ENCODE results near the gene AJAP1. TPM values are rescaled to one million over a fixed set of nuclear protein-coding genes. Genes with fewer than 3 reads are reported as not detected.

AJAP1 gene
- total RNA-seq, 1 donor from 2014 or later, result 0.35 TPM

GRCh38 chr1:4654764-4655673 is 610 bp downstream of the AJAP1 start:
- Mint-ChIP-seq H3K9me3 (ENCODE audit: unreplicated experiment) (no peaks in the 10 kb centered on the region), H3K27me3 (ENCODE audit: unreplicated experiment) (peaks cover 24% of the 10 kb centered on the region), H3K4me3 (ENCODE audit: unreplicated experiment) (no peak overlapping the region)

GRCh38 chr1:4655674-4656532 is 1.5 kb downstream of the AJAP1 start:
- no peak for DNase-seq (ENCODE audit: extremely low spot score, unreplicated experiment)
- peaks cover 24% of the 10 kb centered on the region for H3K27me3 Mint-ChIP-seq (ENCODE audit: unreplicated experiment)
- no peaks in the 10 kb centered on the region for H3K4me1 Mint-ChIP-seq (ENCODE audit: unreplicated experiment)
- no peaks in the 10 kb centered on the region for H3K9me3 Mint-ChIP-seq (ENCODE audit: unreplicated experiment)
- TF ChIP-seq, protein P1, sequence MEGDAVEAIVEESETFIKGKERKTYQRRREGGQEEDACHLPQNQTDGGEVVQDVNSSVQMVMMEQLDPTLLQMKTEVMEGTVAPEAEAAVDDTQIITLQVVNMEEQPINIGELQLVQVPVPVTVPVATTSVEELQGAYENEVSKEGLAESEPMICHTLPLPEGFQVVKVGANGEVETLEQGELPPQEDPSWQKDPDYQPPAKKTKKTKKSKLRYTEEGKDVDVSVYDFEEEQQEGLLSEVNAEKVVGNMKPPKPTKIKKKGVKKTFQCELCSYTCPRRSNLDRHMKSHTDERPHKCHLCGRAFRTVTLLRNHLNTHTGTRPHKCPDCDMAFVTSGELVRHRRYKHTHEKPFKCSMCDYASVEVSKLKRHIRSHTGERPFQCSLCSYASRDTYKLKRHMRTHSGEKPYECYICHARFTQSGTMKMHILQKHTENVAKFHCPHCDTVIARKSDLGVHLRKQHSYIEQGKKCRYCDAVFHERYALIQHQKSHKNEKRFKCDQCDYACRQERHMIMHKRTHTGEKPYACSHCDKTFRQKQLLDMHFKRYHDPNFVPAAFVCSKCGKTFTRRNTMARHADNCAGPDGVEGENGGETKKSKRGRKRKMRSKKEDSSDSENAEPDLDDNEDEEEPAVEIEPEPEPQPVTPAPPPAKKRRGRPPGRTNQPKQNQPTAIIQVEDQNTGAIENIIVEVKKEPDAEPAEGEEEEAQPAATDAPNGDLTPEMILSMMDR (IDR thresholded peaks at IDR 0.05), result peak; percentile 66
- no peaks in the 10 kb centered on the region for H3K36me3 Mint-ChIP-seq (ENCODE audit: unreplicated experiment)
- H3K4me3 Mint-ChIP-seq (ENCODE audit: unreplicated experiment), result peak overlapping the region; percentile 57
- H3K27ac Mint-ChIP-seq (ENCODE audit: unreplicated experiment), result no peak overlapping the region

More at GRCh38 chr1:4654764-4655673, 610 bp downstream of the AJAP1 start:
- Mint-ChIP-seq H3K4me1 (ENCODE audit: unreplicated experiment) (no peaks in the 10 kb centered on the region), H3K36me3 (ENCODE audit: unreplicated experiment) (no peaks in the 10 kb centered on the region), H3K27ac (ENCODE audit: unreplicated experiment) (no peak overlapping the region)
- TF ChIP-seq, protein P1 (IDR thresholded peaks at IDR 0.05), result no peak
- DNase-seq (ENCODE audit: extremely low spot score, unreplicated experiment), result no peak

- Mint-ChIP-seq H3K27ac (ENCODE audit: unreplicated experiment) (no peak overlapping the region), H3K4me3 (ENCODE audit: unreplicated experiment) (peak overlapping the region; percentile 57), H3K36me3 (ENCODE audit: unreplicated experiment) (no peaks in the 10 kb centered on the region), H3K9me3 (ENCODE audit: unreplicated experiment) (no peaks in the 10 kb centered on the region), H3K27me3 (ENCODE audit: unreplicated experiment) (peaks cover 24% of the 10 kb centered on the region), H3K4me1 (ENCODE audit: unreplicated experiment) (no peaks in the 10 kb centered on the region)
- no peak for DNase-seq (ENCODE audit: extremely low spot score, unreplicated experiment)
- TF ChIP-seq, protein P1 (IDR thresholded peaks at IDR 0.05), result no peak
Measured at GRCh38 chr1:4656533-4657140, 2.2 kb downstream of the AJAP1 start.

- Mint-ChIP-seq H3K4me1 (ENCODE audit: unreplicated experiment) (no peaks in the 10 kb centered on the region), H3K27me3 (ENCODE audit: unreplicated experiment) (peaks cover 24% of the 10 kb centered on the region), H3K9me3 (ENCODE audit: unreplicated experiment) (no peaks in the 10 kb centered on the region), H3K27ac (ENCODE audit: unreplicated experiment) (no peak overlapping the region), H3K4me3 (ENCODE audit: unreplicated experiment) (no peak overlapping the region), H3K36me3 (ENCODE audit: unreplicated experiment) (no peaks in the 10 kb centered on the region)
- no peak for DNase-seq (ENCODE audit: extremely low spot score, unreplicated experiment)
- TF ChIP-seq, protein P1 (IDR thresholded peaks at IDR 0.05), result no peak
Measured at GRCh38 chr1:4657244-4657789, 2.9 kb downstream of the AJAP1 start.

Measured in osteocyte (in vitro differentiated cells).